NCI-H187 treated with DMSO at 0.1 percent for 48 hours (cell line): Measurements from ENCODE around the gene MRPL42.
"Not testable (repeated sequence)": the region's sequence is repeated elsewhere in the genome, so short reads cannot be mapped to it uniquely, and the experiment has no call there.

Experiments
- DNase-seq: peaks from one replicate; lab custom pipeline; 2025; lab: John Stamatoyannopoulos, UW

MRPL42 gene

DNA sequence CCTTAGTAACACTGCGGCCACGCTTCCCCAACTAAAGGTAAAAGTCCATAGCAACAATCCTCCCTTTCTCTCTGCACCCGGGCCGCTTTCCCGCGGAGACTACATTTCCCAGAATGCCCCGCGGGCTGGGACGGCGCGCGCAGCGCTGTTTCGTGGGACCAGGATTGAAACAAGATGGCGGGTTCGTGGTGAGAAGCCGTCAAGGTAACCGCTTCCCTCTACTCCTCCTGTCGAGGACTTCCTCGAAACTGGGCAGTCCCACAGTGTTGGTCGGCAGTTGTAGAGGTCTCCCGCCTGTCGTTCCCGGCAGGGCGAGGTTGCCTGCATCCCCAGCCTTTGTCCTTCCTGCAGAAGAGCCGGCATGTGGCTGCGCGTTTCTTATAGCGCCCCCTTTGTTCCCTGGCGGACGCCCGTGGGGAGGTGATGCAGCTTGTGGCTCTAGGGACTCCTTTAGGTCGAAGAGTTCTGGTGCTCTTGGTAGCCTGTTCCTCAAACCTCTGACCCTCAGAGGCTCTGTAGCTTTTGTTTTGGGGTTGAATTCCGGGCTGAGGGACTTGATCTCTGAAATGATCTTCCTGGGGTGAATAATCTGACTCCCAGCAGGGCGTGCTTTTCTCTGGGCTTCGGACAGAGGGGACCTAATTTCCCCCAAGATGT, at the start of gene MRPL42:
Gene MRPL42, plus strand, starts transcription at position 164 of the 657 bp plus-strand sequence. CDS start 1,772 bp downstream, outside the sequence.
- peak; percentile 25 for DNase-seq

DNA sequence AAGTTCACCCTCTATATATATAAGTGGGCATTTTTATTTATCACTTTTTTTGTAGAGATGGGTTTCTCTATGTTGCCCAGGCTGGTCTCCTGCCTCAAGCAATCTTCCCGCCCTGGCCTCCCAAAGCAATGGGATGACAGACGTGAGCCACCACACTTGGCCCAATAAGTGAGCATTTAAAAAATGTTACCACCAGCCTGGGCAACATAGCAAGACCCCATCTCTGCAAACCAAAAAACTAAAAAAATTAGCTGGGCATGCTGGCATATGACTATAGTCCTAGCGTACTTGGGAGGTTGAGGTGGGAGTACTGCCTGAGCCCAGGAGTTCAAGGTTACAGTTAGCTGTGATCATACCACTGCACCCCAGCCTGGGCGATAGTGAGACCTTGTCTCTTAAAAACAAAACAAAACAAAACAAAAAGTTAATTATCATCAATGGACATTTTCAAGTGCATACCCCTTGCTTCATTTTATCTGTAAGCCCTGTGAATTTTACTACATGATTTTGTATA, 49.3 kb upstream of the MRPL42 start:
- DNase-seq, result no peak

DNA sequence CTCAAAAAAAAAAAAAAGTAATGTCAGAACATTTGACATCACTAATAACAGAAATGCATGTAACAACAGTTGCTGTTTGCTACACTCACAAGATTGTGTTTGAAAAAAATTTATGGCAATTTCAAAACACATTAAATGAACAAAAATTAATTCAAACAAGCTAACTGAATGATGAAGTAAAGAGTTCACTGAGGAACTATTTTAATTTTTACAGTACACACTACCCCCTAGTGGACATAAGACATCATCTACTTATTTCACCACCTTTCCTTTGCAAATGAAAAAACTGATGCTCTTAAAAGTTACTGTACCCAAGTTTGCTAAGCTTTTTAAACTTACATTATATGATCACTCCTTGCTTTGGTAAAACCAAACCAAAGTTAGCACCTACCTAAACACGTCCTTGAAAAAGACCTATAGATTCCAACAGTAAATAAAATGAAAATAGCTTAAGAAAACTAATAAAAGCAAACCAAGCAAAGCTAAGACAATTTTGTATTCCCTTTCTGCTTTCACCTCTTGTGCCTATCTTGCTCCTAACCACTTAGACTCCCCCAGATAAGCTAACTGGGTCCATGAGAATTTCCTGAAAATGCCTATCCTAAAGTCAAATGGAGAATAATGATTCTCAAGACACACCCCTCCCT, 47.8 kb upstream of the MRPL42 start:
- no peak for DNase-seq

- no peak for DNase-seq
Measured at GRCh38 chr12:93422050-93422449, 45.3 kb upstream of the MRPL42 start.

GRCh38 chr12:93425736-93426411, 41.4 kb upstream of the MRPL42 start:
- no peak for DNase-seq

DNA sequence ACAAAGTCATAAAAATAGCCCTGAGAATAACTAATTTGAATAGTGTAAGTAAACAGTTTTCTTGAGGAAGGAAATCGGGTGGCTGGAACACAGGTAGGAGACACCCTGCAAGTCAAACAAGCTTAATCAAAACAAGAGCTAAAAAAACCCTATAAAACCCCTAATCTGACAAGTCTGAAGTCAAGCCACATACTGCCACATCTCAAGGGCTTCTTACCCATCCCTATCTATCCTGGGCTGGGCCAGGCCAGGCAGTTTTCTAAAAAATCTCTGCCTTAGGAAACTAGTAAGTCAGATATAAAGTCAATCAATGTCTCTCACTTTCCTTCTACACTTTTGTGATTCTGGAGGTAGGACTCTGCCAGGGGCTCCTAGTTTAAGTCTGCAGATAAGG, 40.9 kb upstream of the MRPL42 start:
- no peak for DNase-seq

DNA sequence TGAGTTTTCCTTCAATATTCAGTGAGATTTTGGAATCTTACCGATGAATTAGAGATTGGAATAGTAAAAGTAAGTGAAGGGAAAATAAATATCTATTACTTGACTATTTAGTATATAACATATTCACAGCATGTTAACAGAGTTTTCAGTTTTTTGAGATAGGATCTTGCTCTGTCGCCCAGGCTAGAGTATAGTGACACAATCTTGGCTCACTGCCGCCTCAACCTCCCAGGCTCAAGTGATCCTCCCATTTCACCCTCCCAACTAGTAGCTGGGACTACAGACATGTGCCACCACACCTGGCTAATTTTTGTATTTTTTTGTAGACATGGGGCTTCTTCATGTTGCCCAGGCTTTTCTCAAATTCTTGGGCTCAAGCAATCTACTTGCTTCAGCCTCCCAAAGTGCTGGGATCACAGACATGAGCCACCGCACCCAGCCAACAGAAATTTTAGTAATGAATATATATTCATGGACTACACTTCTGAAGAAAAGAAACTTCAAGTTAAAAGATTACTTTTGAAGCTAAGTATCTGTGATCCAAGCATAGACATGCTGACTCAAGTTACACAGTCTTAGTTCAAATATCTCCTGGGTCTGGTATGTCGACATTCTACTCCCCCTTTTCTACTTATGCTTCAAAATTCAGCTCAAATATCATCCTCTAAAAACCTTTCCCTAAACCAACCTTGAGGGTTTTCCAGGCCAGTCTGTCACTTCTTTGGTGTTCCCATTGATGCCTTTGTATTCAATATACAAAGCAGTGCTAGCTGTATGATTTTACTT, 39.3 kb upstream of the MRPL42 start:
- DNase-seq, result no peak

- no peak for DNase-seq
Measured at GRCh38 chr12:93429448-93429847, 37.9 kb upstream of the MRPL42 start.

DNA sequence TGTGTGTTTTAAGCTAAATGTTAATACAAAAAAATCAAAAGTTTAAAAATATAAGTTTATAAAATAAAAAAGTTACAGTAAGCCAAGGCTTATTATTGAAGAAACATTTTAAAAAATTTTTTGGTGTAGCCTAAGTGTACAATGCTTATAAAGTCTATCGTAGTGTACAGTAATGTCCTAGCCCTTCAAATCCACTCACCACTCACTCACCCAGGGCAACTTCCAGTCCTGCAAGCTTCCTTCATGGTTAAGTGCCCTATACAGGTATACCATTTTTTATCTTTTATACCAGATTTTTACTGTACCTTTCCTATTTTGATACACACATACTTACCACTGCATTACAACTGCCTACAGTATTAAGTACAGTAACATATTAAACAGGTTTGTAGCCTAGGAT, 37.5 kb upstream of the MRPL42 start:
- no peak for DNase-seq

DNA sequence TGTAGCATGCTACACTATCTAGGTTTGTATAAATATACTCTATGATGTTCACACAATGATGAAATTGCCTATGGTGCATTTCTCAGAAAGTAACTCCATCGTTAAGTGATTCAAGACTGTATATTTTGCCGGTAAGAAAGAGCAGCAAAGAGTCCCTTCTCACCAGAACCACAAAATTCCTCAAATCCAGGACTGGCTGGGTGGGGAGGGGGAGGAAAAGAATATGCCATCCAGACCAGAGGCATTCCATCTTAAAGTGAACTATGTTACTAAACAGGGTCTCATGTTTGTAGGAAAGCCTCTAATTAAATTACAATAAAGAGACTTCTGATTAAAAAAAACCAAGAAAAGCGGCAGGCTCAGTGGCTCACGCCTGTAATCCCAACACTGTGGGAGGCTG, 37.0 kb upstream of the MRPL42 start:
- DNase-seq, result no peak

DNA sequence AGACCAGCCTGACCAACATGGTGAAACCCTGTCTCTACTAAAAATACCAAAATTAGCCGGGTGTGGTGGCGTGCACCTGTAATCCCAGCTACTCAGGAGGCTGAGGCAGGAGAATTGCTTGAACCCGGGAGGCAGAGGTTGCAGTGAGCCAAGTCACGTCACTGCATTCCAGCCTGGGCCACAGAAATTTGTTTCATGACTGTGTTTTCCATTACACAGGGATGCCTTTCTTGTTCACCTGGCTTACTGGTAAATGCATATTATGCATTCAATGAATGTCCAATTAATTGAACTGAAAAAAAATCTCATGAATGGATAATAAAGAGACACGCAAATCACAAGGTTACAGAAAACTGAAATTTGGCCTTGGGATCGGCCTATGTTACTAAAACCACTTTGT, 35.3 kb upstream of the MRPL42 start:
- DNase-seq, result not testable (repeated sequence)

DNA sequence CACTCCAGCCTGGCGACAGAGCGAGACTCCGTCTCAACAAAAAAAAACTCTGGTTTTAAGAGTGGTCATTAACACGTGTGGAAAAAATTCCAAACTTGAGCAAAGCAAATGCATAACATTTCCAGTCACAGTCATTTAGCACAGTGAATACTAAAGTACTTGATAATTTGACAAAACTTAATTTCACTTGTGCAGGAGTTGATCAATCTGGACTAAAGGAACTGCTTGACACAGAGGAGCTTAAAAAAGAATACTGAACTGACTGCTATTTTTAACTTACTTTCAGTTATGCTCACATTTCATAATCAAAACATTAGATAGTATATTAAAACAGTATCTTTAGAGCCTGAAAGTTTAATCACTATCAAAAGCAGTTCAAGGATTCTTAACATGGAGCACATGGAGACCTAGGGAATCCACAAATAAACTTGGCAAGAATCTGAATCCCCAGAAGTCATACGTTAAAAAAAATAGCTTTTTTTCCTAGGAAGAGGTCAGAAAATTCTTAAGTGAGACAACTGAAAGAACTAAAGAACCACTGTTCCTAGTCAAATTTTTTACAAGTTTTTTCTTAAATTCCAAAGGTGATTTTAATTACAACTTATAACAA, 33.0 kb upstream of the MRPL42 start:
- no peak for DNase-seq

- no peak for DNase-seq
Measured at GRCh38 chr12:93438266-93439050, 28.9 kb upstream of the MRPL42 start.

DNA sequence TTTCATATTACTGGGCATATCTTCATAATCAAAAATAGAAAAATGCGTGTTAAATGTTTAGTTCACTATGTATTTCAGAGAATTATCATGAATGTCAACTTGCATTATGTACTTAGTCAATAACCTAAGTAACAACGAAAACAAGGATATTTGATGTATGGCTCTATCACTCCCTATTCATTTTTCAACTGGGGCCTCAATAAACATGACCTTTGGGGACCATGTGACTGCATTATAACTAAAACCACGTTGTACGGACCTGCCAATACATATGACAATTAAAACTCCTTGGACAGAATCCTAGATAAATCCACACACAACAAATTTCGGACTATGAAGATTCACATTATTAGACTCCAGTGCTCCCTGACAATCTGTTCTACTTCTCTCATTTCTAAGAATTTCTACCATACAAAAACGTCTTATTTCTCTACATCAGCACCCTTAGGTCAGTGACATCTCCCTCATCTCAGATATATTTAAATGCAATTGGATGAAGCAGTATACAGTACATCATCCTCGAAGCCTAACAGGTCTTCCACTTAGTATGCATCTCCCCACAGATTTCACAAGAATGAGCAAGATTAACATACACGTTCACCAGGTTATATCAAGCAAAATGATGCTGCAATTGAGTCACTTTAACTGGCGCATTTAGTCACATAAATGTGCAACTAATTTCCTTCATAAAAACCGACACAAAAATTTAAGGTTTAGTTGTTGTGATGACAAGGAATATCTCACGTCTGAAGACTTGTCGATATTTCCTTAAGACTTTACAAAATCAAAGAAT, 27.1 kb upstream of the MRPL42 start:
- no peak for DNase-seq

DNA sequence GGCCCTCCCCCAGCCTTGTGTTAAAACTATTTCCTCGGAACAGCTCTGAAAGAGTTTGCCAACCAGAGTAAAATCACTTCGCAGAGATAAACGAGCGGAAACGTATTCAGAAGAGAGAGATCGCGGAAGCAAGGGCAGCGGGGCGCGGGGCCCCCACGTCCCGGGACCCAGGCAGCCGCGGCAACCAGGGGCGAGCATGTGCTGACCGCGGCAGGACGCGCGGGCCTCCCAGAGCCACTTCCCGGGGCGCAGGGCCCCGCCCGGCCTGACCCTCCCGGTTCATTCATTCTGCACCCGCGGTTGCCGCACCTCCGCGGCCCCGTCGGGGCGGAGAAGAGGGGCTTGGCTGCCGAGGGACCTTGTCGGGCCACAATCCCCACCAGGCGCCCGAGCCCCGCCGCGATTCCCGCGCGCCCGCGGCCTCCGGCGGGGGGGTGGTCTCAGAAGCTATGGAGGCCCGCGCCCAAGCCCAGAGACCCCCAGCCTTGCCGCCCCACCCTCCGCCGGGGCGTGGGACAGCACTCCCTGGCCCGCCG, 26.2 kb upstream of the MRPL42 start:
- no peak for DNase-seq

- peak; percentile 88 for DNase-seq
Measured at GRCh38 chr12:93441617-93442410, 25.5 kb upstream of the MRPL42 start, which contains the start of gene UBE2N. Gene UBE2N (minus strand): TSS chr12:93441947. CDS start chr12:93441884, 63 bp downstream.

DNA sequence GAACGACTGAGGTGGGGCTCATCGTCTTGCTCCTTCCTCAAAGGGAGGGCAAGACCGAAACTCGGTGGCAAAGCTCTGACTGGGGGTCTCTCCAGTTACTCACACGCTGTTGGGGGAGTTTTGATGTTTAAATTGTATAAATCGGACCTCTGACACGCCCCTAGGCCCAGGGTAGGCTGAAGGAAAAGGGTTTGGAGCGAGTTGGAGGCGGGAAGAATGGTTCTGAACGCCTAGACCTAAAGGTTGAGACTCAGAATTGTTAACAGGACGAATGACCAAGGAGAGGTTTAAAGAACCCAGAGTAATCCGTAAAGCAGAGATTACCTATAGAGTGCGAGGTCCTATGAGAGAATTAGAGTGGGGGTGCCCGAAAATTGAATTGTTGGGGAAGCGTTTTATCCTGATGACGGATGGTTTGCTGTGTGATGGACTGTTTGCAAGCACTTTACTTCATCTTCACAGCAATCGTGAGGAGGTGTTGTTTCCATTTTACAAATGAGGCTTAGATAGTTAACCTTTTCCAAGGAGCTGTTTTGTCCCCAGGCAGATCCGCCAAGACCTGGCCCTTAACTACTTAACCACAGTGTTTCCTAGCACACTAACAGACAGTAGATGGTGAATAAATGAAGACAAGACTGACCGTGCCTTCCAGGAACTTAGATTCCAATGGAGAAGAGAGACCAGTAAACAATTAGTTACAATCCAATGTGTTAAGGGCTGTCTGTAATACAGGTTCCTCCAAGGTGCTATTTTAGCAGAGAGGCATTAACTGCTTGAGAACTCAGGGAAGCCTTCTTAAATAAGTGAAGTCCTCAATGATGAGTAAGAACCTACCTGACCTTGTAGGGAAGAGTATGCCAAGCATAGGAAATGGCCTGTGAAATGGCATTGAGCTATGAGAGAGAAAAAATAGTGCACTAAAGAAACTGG, 24.6 kb upstream of the MRPL42 start:
- no peak for DNase-seq

DNA sequence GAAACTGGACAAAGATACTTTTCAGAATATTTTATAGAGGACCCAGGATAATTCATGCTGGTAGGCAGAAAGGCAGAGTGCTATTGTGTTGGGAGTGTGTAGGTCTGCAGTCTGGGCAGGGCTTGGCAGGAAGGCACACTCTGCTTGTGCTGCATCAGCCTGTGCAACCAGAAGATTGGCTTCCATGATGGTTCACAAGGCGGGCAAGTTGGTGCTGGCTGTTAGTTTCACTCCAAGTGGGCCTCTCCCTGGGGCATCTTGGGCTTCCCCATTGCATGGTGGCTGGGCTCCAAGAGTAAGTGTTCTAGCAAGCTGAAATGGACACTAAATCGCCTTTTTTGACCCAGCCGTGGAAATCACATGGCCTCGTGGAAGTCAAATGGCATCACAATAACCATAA, 23.7 kb upstream of the MRPL42 start:
- no peak for DNase-seq
